Measurements from ENCODE around the gene ECHDC1.

ECHDC1 gene

GRCh38 chr6:127288705-127289104, 54.7 kb downstream of the ECHDC1 start:
- Histone ChIP-seq H3K9me3 (ENCODE audit: low read depth, low read length) (no peaks in the 10 kb centered on the region), H3K36me3 (ENCODE audit: insufficient read depth, low read length) (peaks cover 49% of the 10 kb centered on the region), H3K27ac (no peak overlapping the region), H3K9ac (ENCODE audit: insufficient read length) (no peak overlapping the region), H3K4me3 (no peak overlapping the region)
- TF ChIP-seq POLR2AphosphoS5 (IDR thresholded peaks at IDR 0.05; ENCODE audit: borderline replicate concordance, low read depth, low read length) (no peak), EZH2 (IDR thresholded peaks at IDR 0.05) (no peak), FOXP2 (optimal IDR thresholded peaks at IDR 0.05; ENCODE audit: control extremely low read depth, extremely low read length, insufficient read depth) (no peak)
- no peak for DNase-seq (ENCODE audit: low read depth, low spot score)

- no peak overlapping the region for H3K9ac ChIP-seq (ENCODE audit: insufficient read length)
- H3K9me3 ChIP-seq (ENCODE audit: low read depth, low read length): no peaks in the 10 kb centered on the region
- H3K36me3 ChIP-seq (ENCODE audit: insufficient read depth, low read length): peaks cover 26% of the 10 kb centered on the region
- no peak for DNase-seq (ENCODE audit: low read depth, low spot score)
- no peak overlapping the region for H3K27ac ChIP-seq
- no peak for TF ChIP-seq EZH2 (IDR thresholded peaks at IDR 0.05)
- no peak for TF ChIP-seq FOXP2 (optimal IDR thresholded peaks at IDR 0.05; ENCODE audit: control extremely low read depth, extremely low read length, insufficient read depth)
- TF ChIP-seq POLR2AphosphoS5 (IDR thresholded peaks at IDR 0.05; ENCODE audit: borderline replicate concordance, low read depth, low read length): no peak
- H3K4me3 ChIP-seq: no peak overlapping the region
Observed at GRCh38 chr6:127282184-127282583, 61.2 kb downstream of the ECHDC1 start.

GRCh38 chr6:127279815-127280214, 63.6 kb downstream of the ECHDC1 start:
- H3K4me3 ChIP-seq: no peak overlapping the region
- DNase-seq (ENCODE audit: low read depth, low spot score): no peak
- no peak for TF ChIP-seq POLR2AphosphoS5 (IDR thresholded peaks at IDR 0.05; ENCODE audit: borderline replicate concordance, low read depth, low read length)
- no peak for TF ChIP-seq FOXP2 (optimal IDR thresholded peaks at IDR 0.05; ENCODE audit: control extremely low read depth, extremely low read length, insufficient read depth)
- TF ChIP-seq EZH2 (IDR thresholded peaks at IDR 0.05): no peak
- H3K9ac ChIP-seq (ENCODE audit: insufficient read length): no peak overlapping the region
- H3K27ac ChIP-seq: no peak overlapping the region
- H3K9me3 ChIP-seq (ENCODE audit: low read depth, low read length): no peaks in the 10 kb centered on the region
- peaks cover 10% of the 10 kb centered on the region; the same call in 1 of the 2 replicates for H3K36me3 ChIP-seq (ENCODE audit: insufficient read depth, low read length)

- no peak for DNase-seq (ENCODE audit: low read depth, low spot score)
- H3K4me3 ChIP-seq: no peak overlapping the region
- no peak overlapping the region for H3K9ac ChIP-seq (ENCODE audit: insufficient read length)
- peaks cover 10% of the 10 kb centered on the region; the same call in 1 of the 2 replicates for H3K36me3 ChIP-seq (ENCODE audit: insufficient read depth, low read length)
- H3K27ac ChIP-seq: no peak overlapping the region
- H3K9me3 ChIP-seq (ENCODE audit: low read depth, low read length): no peaks in the 10 kb centered on the region
- TF ChIP-seq EZH2 (IDR thresholded peaks at IDR 0.05) (no peak), FOXP2 (optimal IDR thresholded peaks at IDR 0.05; ENCODE audit: control extremely low read depth, extremely low read length, insufficient read depth) (no peak), POLR2AphosphoS5 (IDR thresholded peaks at IDR 0.05; ENCODE audit: borderline replicate concordance, low read depth, low read length) (no peak)
Observed at GRCh38 chr6:127277878-127278843, 65.2 kb downstream of the ECHDC1 start.

GRCh38 chr6:127276331-127276730, 67.1 kb downstream of the ECHDC1 start:
- Histone ChIP-seq H3K27ac (no peak overlapping the region), H3K36me3 (ENCODE audit: insufficient read depth, low read length) (0 out of 2 replicates have a peak, but pooled peaks cover 2% of the 10 kb centered on the region), H3K4me3 (no peak overlapping the region), H3K9me3 (ENCODE audit: low read depth, low read length) (no peaks in the 10 kb centered on the region), H3K9ac (ENCODE audit: insufficient read length) (no peak overlapping the region)
- DNase-seq (ENCODE audit: low read depth, low spot score): no peak
- TF ChIP-seq POLR2AphosphoS5 (IDR thresholded peaks at IDR 0.05; ENCODE audit: borderline replicate concordance, low read depth, low read length) (no peak), FOXP2 (optimal IDR thresholded peaks at IDR 0.05; ENCODE audit: control extremely low read depth, extremely low read length, insufficient read depth) (no peak), EZH2 (IDR thresholded peaks at IDR 0.05) (no peak)

- H3K27ac ChIP-seq: no peak overlapping the region
- no peaks in the 10 kb centered on the region for H3K36me3 ChIP-seq (ENCODE audit: insufficient read depth, low read length)
- TF ChIP-seq EZH2 (IDR thresholded peaks at IDR 0.05): no peak
- TF ChIP-seq FOXP2 (optimal IDR thresholded peaks at IDR 0.05; ENCODE audit: control extremely low read depth, extremely low read length, insufficient read depth): no peak
- TF ChIP-seq POLR2AphosphoS5 (IDR thresholded peaks at IDR 0.05; ENCODE audit: borderline replicate concordance, low read depth, low read length): no peak
- no peak overlapping the region for H3K9ac ChIP-seq (ENCODE audit: insufficient read length)
- no peaks in the 10 kb centered on the region for H3K9me3 ChIP-seq (ENCODE audit: low read depth, low read length)
- no peak overlapping the region for H3K4me3 ChIP-seq
- no peak for DNase-seq (ENCODE audit: low read depth, low spot score)
Observed at GRCh38 chr6:127273499-127273898, 69.9 kb downstream of the ECHDC1 start.

- no peaks in the 10 kb centered on the region for H3K36me3 ChIP-seq (ENCODE audit: insufficient read depth, low read length)
- no peak overlapping the region for H3K9ac ChIP-seq (ENCODE audit: insufficient read length)
- DNase-seq (ENCODE audit: low read depth, low spot score): no peak
- H3K4me3 ChIP-seq: no peak overlapping the region
- no peak for TF ChIP-seq FOXP2 (optimal IDR thresholded peaks at IDR 0.05; ENCODE audit: control extremely low read depth, extremely low read length, insufficient read depth)
- TF ChIP-seq POLR2AphosphoS5 (IDR thresholded peaks at IDR 0.05; ENCODE audit: borderline replicate concordance, low read depth, low read length): no peak
- no peak for TF ChIP-seq EZH2 (IDR thresholded peaks at IDR 0.05)
- H3K9me3 ChIP-seq (ENCODE audit: low read depth, low read length): no peaks in the 10 kb centered on the region
- no peak overlapping the region for H3K27ac ChIP-seq
Observed at GRCh38 chr6:127272576-127272975, 70.8 kb downstream of the ECHDC1 start.

All from SK-N-MC (cell line).